NCI-H1694 treated with DMSO at 0.1 percent for 48 hours (cell line): ENCODE data around the gene GALR2.

ENCODE experiments used
- DNase-seq: peaks from one replicate; lab custom pipeline; 2025; lab: John Stamatoyannopoulos, UW

GALR2 gene

DNA sequence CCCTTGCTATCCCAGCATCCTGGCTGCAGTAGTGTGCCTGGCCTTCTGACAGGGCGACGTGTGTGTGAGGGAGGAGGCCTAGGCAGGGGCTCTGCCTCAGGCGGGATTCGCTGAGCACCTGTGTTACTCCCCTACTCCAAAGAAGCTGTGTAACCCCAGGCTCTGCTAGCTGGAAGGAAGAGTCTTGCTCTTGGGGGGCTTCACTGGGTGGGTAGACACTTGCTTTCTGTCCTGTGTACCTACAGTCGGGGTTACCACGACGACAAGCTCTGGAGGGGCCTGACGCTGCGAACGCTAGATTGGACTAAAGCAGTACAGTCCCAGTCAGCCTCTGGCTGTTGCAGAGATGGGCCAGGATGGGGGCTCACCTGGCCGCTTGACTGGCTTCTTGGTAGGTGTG is 19.5 kb downstream of the GALR2 start:
- no peak for DNase-seq

DNA sequence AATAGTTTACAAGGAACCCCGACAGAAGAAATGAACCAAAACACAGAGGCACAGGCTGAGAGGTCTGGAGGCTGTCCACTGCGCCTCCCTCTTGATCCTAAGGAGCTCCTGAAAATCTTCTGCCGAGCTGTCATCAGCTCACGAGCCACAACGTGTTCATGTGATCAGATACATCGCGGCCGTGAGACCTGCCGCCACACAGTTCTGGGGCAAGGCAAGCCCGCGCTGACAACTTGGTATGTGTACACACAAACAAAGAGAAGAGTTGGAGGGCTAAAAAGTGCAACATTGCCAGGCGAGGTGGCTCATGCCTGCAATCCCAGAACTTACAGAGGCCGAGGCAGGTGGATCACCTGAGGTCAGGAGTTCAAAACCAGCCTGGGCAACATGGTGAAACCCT is 21.4 kb downstream of the GALR2 start:
- no peak for DNase-seq

DNA sequence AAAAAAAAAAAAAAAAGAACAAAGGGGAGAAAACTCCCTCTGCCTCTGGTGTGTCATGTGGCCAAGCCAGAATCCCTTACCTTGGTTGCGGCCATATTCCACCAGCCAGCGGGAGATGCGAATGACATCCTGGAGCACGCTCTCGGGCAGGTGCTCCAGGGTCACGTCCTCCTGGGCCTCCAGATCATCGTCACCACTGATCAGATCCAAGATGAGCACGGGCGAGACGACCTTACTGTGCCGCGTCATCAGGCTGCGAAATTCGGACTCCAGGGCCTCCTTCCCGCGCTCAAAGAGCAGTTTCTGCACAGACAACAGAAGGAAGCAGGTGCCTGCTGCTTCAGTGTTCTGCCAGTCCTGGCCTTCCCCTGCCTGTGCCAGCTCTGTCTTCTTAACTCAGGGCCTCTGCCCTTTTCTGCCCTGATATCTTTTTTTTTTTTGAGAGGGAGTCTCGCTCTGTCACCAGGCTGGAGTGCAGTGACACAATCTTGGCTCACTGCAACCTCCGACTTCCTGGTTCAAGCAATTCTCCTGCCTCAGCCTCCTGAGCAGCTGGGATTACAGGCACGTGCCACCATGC is 23.2 kb downstream of the GALR2 start:
- DNase-seq: no peak

DNA sequence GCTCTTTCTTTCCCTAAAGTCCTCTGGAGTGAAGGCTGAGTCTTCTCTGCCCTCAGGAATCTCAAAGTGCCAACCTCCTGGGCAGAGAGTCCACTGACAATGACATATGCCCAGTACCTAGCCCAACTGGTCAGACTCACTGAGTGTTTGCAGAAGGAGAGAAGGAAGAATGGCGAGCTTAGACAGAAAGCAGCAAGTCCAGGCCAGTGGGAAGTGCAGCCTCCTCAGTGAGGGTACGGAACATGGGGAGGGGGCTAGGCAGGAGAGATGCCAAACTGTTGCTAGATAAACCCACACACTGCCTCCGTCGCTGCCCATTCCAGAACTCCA is 28.3 kb downstream of the GALR2 start:
- DNase-seq: no peak

DNA sequence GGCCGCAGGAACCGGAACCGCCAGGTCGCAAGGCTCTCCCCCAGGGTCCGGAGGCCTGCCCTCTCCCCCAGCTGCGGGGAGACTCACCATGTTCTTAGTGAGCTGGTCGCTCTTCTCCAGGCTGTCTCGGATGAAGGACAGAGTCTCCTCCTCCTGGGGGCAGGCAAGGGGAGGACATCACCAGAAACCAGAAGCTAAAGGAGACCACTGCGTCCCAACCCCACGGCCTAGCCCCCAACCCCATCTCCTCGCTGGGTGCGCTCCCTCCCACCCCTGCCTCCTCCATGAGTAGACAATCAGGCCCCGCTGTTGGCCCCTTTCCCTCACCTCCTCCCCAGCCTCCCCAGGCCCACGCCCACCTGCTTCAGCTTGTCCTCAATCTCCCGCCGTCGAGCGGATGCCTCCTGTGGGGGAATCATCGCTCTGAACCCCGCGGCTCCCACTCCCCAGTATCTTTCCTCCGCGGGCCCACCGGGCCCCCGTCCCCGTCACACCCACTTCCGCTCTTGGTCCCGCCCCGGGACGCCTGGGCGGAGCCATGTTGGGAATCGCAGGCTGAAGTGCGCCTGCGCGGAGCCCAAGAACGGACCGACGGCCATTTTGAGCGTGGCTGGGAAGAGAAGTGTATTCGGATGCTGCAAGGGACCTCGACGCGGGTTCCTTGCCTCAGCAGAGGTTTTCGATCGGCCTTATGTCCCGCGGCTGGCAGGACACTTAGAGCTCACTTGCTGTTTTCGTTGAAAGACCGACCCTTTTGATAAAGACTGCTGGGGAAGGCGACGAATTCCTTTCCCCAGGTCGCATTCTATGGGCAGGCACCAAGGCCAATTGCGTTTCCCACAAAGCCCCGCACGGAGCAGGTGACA is 28.9 kb downstream of the GALR2 start, which contains the start of gene EXOC7:
TSS of gene EXOC7 (minus strand) at position 514 of the 866 bp plus-strand sequence. CDS start at position 419, 95 bp downstream.
- peak; percentile 87 for DNase-seq

DNA sequence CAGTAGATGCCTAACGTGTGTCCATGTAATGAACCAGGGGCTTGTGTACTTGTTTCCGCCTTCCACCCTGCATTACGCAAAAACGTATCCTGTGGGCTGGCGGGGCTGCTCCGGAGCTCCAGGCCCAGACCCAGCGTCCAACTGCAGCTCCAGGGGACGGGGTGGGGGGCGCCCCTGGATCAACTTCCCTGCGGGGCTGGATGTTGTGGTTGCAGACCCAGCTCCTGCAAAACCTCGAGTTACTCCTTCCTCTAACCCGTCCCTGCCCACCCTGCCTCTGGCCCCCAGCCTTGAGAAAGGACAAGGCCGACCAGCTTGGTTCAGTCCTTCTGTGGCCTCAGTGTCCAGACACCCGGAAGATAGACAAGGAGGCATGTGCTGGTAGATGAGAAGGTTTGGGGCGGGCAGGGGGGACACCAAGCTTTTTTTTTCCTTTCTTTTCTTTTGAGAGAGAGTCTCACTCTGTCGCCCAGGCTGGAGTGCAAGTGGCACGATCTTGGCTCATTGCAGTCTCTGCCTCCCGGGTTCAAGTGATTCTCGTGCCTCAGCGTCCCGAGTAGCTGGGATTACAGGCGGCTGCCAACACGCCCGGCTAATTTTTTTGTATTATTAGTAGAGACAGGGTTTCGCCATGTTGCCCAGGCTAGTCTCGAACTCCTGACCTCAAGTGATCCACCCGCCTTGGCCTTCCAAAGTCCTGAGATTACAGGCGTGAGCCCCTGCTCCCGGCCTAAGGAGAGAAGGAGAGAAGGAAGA is 29.7 kb downstream of the GALR2 start:
- DNase-seq: no peak

DNA sequence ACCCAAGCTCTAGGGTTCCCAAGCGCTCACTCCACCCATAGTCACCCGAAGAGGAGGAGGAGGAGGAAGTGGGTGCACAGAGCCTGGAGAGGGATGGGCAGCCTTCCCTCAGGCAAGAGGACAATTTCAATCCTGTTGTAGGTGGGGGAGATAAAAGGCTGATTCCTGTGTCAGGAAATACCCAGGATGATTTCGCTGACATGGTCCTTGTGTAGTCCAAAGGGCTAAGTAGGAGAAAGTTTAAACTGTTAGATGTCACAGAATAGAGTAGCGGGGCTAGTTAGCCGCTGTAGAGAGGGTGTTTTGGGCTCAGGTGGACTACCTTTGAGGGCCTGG is 30.3 kb downstream of the GALR2 start:
- DNase-seq: no peak

DNA sequence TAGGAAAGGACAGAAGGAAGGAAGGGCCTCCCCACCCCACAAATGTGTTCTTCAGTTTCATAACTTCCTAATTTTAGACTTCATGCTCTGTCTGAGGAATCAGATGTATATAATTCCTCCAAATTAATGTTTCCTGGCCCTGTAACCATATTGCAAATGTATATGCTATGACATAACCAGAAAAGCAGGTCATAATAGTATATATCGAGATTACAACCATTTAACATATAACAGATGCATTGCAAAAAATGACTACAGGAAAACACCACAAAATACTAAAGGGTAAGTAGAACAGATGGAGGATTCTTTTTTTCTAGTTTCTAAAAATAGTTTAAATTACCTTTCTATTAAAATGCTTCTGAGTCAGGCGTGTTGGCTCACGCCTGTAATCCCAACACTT is 32.1 kb downstream of the GALR2 start:
- DNase-seq: peak; percentile 22

DNA sequence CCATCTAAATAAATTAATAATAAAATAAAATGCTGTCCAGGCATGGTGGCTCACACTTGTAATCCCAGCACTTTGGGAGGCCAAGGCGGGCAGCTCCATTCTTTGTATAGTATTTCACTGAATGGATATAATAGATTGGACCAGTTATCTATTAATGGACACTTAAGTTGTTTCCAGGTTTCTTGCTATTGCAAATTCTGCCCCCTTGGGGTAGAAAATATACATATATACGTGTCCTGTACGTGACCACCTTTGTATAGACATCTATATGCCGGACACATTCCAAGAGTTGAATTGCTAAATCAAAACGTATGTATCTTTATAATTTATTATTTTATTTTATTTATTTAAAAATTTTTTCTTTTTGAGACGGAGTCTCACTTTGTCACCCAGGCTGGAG is 32.9 kb downstream of the GALR2 start:
- no peak for DNase-seq

DNA sequence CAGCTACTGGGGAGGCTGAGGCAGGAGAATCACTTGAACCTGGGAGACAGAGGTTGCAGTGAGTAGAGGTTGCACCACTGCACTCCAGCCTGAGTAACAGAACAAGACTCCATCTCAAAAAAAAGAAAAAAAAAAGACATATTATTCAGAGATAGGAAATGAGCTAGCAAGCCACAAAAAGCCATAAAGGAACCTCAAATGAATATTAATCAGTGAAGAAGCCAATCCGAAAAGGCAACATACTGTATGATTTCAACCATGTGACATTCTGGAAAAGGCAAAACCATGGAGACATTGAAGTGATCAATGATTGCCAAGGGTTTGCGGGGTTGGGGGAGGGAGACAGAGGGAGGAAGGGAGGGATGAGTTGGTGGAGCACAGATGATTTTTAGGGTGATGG is 37.4 kb downstream of the GALR2 start:
- DNase-seq: no peak

DNA sequence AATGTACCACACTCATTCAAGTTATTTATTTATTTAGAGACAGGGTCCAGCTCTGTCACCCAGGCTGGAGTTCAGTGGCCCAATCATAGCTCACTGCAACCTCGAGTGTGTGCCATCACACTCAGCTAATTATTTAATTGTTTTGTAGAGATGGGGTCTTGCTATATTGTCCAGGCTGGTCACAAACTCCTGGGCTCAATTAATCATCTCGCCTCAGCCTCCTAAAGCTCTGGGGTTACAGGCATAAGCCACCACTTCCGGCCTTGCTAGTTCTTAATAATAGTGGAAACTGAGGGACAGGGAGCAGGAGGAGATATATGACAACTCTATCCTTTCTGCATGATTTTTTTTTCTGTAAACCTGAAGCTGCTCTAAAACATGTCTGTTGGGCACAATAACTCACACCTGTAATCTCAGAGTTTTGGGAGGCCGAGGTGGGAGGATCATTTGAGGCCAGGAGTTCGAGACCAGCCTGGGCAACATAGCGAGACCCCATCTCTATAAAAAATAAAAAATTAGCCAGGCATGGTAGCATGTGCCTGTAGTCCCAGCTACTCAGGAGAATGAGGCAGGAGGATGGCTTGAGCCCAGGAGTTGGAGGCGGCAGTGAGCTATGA is 40.7 kb downstream of the GALR2 start:
- no peak for DNase-seq

DNA sequence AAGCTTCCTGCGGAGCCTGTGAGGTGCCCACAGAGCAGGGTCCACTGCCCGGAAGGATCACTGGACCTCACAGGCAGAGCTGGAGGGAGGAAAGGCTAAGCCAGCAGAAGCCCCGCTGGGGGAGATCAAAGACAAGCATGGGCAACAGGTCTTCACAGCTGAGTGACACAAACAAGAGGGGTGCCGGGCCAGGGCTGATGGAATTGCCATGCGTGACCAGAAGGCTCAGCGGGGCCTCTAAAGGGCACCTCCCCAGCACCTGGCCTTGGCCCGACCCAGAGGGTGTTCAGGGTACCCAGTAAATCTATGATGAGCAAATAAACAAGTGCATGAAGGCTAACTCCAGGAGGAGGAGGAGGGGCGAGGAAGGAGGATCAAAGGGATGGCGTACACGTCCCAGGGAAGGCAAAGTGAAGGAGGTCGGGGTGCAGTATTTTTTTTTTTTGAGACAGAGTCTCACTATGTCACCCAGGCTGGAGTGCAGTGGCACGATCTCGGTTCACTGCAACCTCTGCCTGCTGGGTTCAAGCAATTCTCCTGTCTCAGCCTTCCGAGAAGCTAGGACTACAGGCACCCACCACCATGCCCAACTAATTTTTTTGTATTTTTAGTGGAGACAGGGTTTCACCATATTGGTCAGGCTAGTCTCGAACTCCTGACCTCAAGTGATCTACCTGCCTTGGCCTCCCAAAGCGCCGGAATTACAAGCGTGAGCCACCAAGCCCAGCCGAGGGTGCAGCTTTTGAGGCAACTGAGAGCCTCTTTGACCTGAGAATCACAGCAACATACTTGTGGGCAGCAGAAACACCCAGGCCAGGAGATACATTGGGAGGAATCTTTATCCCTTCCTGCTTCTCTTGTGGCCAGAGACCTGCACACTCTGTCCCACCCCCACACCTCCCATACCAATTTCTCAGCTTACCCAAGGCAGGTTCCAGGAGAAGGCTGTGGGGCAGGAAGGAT is 45.1 kb downstream of the GALR2 start:
- DNase-seq: no peak

DNA sequence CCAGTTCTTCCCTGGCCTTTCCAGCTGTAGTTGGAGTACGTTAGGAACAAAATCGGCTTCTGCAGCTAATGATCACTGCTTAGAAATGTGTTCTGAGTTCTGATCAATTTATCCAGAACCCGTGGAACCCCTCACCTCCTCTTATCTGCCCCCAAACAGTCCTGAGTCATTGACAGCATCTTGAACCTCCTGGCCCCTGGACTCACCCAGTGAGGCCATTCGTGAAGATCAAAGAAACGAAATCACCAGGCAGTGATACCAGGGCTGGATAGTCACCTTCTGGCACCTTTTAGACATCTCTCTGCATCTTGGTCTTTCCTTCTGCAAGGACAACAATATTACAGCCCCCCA is 46.1 kb downstream of the GALR2 start:
- no peak for DNase-seq

DNA sequence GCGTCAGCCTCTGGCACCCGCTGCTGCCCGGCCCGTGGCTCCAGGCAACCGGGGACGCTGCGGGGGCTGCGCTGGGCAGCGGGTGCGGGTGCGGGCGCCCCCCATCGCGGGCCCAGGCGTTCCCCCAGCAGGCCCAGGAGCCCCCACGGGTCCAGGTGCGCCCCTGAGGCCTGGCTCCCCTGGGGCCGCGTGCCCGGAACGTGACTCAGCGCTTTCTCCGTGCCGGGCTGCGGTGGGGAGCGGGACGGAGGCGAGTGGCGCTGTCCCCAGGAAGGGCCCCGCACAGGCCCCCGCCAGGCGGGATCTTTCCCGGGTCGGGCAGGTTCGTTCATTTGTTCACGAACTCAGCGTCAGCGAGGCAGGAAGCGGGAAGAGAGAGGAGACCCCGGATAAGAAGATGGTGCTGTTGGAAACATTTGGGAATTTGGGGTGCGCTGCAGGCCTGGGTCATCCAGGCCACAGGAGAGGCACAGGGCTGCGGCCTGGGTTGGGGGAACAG is 47.4 kb downstream of the GALR2 start:
- no peak for DNase-seq

DNA sequence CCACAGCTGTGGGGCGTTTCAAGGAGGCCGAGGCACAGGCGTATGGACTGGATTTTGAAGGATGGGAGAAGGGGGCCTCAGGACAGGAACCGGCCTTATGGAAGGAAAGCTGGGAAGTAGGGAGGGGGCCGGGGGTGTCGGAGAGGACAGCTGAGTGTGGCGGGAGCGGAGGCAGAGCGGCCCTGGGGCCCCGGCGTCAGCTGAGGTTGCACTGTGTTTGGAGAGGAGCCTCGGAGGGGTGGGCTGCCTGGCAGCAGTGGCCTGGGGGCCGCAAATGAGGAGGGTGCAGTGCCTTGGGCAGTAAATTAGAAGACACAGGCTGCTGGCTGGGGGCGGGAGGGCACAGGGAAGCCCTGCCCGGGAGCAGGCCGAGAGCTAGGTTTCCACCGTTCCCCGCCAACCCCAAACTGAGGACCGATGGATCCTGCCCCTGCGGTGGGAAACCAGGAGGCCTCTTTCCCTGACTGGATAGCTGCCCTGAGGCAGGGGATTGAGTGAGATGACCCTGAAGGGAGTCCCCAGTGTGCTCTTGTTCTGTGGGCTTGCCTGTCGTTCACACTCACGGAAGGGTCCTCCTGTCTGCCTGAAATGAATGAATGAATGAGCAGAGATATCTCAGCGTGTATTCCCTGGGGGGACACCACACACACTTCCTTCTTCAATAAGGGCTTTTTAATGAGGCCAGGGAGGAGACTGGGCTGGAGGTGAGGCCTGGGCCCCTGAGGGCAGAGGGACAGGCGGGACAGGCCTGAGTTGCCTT is 48.0 kb downstream of the GALR2 start:
- no peak for DNase-seq

DNA sequence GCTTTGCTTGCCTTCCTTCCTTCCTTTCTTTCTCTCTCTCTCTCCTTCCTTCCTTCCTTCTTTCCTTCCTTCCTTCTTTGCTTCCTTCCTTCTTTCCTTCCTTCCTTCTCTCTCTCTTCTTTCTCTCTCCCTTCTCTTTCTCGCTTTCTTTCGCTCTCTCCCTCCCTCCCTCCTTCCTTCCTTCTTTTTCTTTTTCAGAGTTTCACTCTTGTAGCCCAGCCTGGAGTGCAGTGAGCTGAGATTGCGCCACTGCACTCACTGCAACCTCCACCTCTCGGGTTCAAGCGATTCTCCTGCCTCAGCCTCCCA is 48.6 kb downstream of the GALR2 start:
- DNase-seq: no peak

DNA sequence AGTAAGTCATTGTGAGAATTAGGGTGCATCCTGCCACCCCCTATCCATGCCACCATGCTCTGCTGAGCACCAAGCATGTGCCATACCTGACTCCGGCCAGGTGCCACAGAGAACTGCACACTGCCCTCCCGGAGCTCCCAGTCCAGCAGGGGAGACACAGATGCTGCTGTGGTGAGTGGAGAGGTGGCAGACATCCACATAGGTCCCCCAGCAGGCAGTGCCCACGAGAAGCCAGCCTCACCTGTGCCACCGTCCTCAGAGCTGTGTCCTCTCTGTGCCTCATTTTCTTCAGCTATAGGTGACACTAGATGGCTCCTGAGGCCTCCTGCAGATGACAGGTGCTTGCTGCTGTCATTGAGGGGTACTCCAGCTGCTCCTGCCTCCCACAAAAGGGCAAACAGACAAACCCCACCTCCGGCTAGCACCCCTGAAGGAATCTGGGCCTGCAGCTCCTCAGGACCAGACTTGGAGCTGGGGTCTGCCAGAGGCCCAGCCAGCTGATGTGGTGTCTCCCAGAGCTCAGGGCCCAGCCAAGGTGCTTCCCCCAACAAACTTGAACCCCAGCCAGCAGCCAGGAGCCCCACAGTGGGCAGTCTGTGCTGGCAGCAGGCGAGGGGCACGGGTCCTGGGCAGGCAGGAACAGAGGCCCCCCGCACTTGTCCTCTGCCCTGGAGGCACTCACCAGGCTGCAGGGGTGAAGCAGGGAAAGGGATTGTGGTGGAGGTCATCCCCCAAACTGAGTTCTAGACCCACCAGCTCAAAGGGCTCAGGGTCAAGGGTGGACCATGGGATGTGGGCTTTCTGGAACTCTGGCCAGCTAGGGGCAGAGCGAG is 49.4 kb downstream of the GALR2 start:
- no peak for DNase-seq

DNA sequence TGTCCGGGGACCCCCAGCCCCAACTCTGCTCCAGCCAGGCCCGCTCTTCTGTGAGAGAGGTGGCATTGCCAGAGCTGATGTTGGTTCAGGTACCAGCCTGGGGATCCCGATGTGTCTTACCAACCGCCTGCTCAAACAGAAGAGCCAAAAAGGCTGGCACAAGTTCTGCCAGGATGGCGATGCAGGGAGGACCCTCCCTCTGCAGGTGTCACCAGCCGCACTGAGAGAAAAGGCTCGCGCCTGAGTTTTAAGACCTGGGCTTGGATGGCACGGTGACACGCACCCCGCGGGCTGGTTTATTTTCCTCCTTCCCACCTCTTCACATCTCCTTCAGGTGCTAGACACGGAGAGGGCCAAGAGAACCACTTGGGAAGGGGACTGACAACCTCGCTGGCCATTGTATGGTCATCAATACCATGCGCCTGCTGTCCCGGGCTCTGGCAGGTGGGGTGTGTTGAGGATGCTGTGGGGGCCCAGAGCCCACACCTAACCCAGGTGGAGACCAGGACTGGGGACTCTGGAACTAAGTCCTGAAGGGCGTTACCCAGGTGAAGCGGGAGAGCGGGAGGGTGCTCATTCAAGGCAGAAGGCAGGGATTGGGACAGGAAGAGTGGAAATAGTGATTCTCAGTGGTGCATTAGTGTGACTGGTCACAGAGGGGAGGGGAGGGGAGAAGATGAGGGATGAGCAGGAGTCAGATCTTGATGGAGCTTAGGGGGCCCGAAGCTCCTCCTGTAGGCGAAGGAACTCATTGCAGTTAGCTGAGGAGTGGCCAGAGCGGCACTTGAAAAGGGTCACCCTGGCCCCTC is 50.2 kb downstream of the GALR2 start:
- DNase-seq: no peak

DNA sequence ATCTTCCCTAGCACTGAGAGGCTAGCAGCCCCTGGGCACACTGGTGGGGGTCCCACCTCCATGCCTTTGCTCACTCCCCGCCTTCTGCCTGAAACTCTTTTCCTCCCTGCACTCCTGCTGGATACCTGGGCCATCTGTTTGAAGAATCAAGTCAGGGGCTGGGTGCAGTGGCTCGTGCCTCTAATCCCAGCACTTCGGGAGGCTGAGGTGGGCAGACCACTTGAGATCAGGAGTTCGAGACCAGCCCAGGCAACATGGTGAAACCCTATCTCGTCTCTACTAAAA is 50.8 kb downstream of the GALR2 start:
- DNase-seq: no peak
